K562 (cell line): ENCODE measurements around the gene ITGB5. TPM values are rescaled to one million over a fixed set of nuclear protein-coding genes. Genes with fewer than 3 reads are reported as not detected.
A peak's percentile ranks its signal among the peaks of the same experiment; 100 is the strongest.

ENCODE experiments used
- ATAC-seq: fragments of 200-7000 bp; cut with Tn5 transposase; 3 replicates; pipeline ENCODE4 v1.9.1; 2020; ENCODE audit warnings: moderate library complexity
- BruUV-seq: library from RNA; stranded (reverse); fragments of 400-500 nt; replicated peaks from 2 replicates; lab custom pipeline; 2021; lab: Mats Ljungman, UMichigan
- CTCF ChIA-PET: fragments of 300-600 bp; formaldehyde crosslinking; extraction: SDS; loops from one replicate; lab custom pipeline; 2021; ENCODE audit warnings: low intra/inter-chr PET ratio; lab: Yijun Ruan, JAX
- POLR2A ChIA-PET: fragments of 300-600, 350-650 bp; sonication (Branson Sonifier 250); formaldehyde crosslinking; extraction: SDS; loops from one replicate; lab custom pipeline; 2021; ENCODE audit warnings: antibody characterized with exemption, inconsistent platforms; lab: Yijun Ruan, JAX
- DNase-seq, 4 experiments: peaks; one replicate each; pipeline versions ENCODE4 v3.0.0 to v3.0.0-alpha.2; 2011 to 2018; ENCODE audit warnings: low spot score in 3 of 4, mixed read lengths in 3 of 4; ENCODE audit errors: extremely low read depth in 1 of 4
- FAIRE-seq: peaks from 2 replicates; lab custom pipeline; 2011; peaks lifted over from hg19 to GRCh38; lab: Jason Lieb, UNC
- H2AFZ ChIP-seq: 2 replicates; pipeline ENCODE4 v1.6.0; 2011; ENCODE audit warnings: low read depth, low read length, control low read depth, inconsistent platforms
- H3K27ac ChIP-seq: fragments of 200-600 bp; 3 replicates; pipeline ENCODE4 v1.8.0; 2011; ENCODE audit warnings: low read depth, mild to moderate bottlenecking, control low read depth, inconsistent platforms, low read length, moderate library complexity, mixed read lengths; ENCODE audit errors: extremely low read depth
- H3K27me3 ChIP-seq, 2 experiments: fragments of 300-600 bp in 1 of 2; 2 replicates in 1 of 2; 3 replicates in 1 of 2; pipeline versions ENCODE4 v1.6.0 to v1.8.0; 2011; ENCODE audit warnings: inconsistent platforms in 2 of 2, low read length in 2 of 2, mild to moderate bottlenecking in 1 of 2, mixed read lengths in 1 of 2, moderate library complexity in 1 of 2; ENCODE audit not compliant: control insufficient read depth in 2 of 2, insufficient read depth in 2 of 2
- H3K36me3 ChIP-seq: fragments of 300-600 bp; 3 replicates; pipeline ENCODE4 v1.8.0; 2011; ENCODE audit warnings: mild to moderate bottlenecking, low read length, inconsistent platforms; ENCODE audit not compliant: control insufficient read depth, insufficient read depth
- H3K4me1 ChIP-seq, 2 experiments: fragments of 200-600 bp in 1 of 2; replicated peaks in 1 of 2; 2 replicates in 1 of 2; 3 replicates in 1 of 2; pipeline versions ENCODE4 v1.5.1 to v1.8.0; 2011; ENCODE audit warnings: inconsistent platforms in 2 of 2, low read length in 2 of 2, mild to moderate bottlenecking in 1 of 2, mixed read lengths in 1 of 2, moderate library complexity in 1 of 2; ENCODE audit not compliant: control insufficient read depth in 2 of 2, insufficient read depth in 2 of 2
- H3K4me2 ChIP-seq: 2 replicates; pipeline ENCODE4 v1.6.1; 2011; ENCODE audit warnings: low read length, control low read depth, inconsistent platforms, mixed read lengths; ENCODE audit not compliant: insufficient read depth
- H3K4me3 ChIP-seq: fragments of 200-600 bp; sonication (generic), shearing (Covaris generic); 2 replicates; pipeline ENCODE4 v1.5.1; 2016; ENCODE audit warnings: control low read depth, inconsistent platforms
- H3K79me2 ChIP-seq: fragments of 200-600 bp; 3 replicates; pipeline ENCODE4 v1.8.0; 2011; ENCODE audit warnings: low read length, inconsistent platforms; ENCODE audit not compliant: control insufficient read depth, insufficient read depth
- H3K9ac ChIP-seq, 2 experiments: 2 replicates each; pipeline versions ENCODE4 v1.6.0 to v1.6.1; 2011; ENCODE audit warnings: low read depth in 2 of 2, low read length in 2 of 2, control low read depth in 1 of 2, inconsistent platforms in 1 of 2, mild to moderate bottlenecking in 1 of 2, mixed read lengths in 1 of 2; ENCODE audit not compliant: insufficient read depth in 1 of 2
- H3K9me1 ChIP-seq: one replicate; pipeline ENCODE4 v1.6.0; 2011; ENCODE audit warnings: inconsistent platforms, mild to moderate bottlenecking, low read length, moderate library complexity; ENCODE audit not compliant: control insufficient read depth, insufficient read depth
- H3K9me3 ChIP-seq: replicated peaks from 2 replicates; pipeline ENCODE4 v1.5.1; 2011; ENCODE audit warnings: low read depth, low read length, inconsistent platforms; ENCODE audit not compliant: control insufficient read depth, insufficient read depth
- H4K20me1 ChIP-seq: replicated peaks from 2 replicates; pipeline ENCODE4 v1.6.1; 2011; ENCODE audit warnings: low read length, inconsistent platforms, mixed read lengths; ENCODE audit not compliant: control insufficient read depth, insufficient read depth
- MBD2 ChIP-seq: sonication (generic); IDR thresholded peaks from 2 replicates; pipeline ENCODE4 v1.6.1; 2016; ENCODE audit warnings: low read depth, borderline replicate concordance
- ZNF121 ChIP-seq: sonication (generic); formaldehyde crosslinking; conservative IDR thresholded peaks from 2 replicates; pipeline ENCODE4 v1.8.0; 2022; ENCODE audit warnings: missing genetic modification reagents
- ZNF263 ChIP-seq: sonication (generic); formaldehyde crosslinking; IDR thresholded peaks from 2 replicates; pipeline ENCODE4 v1.8.0; 2022; ENCODE audit warnings: mild to moderate bottlenecking, missing genetic modification reagents, borderline replicate concordance
- WGBS: fragments of 100-300 bp; shearing (Covaris generic); methylation state at CpG from one replicate; pipeline ENCODE4 v1.1.6; 2016; ENCODE audit warnings: low coverage, mixed read lengths; ENCODE audit not compliant: insufficient coverage; ENCODE audit errors: missing lambda C conversion rate; 5-methylcytosine and 5-hydroxymethylcytosine counted together
- in situ Hi-C: fragments of 300-500 bp; cut with MboI; formaldehyde crosslinking; loops from 4 replicates; pipeline ENCODE4 v1.15.0; 2018; ENCODE audit warnings: inconsistent platforms, mixed read lengths
- intact Hi-C: fragments of 100-400 bp; cut with micrococcal nuclease; formaldehyde crosslinking; loops from 2 replicates; pipeline ENCODE4 v1.14.2; 2022
- polyA plus RNA-seq, 8 experiments: library from polyadenylated mRNA; depleted of rRNA in 4 of 8; stranded (reverse) in 5 of 8; unstranded in 3 of 8; fragments of >200 nt; fragmentation: Nextera tagmentation in 2 of 8; fragmentation: Illumina TruSeq in 1 of 8; extraction: Ambion mirVana in 2 of 8; extraction: Trizol in 1 of 8; gene quantifications; 2 replicates each; pipeline versions ENCODE4 v1.2.1 to v1.2.3, GENCODE V29; 2011 to 2014; ENCODE audit warnings: inconsistent platforms in 1 of 8, missing spikeins in 1 of 8
- total RNA-seq, 7 experiments: library from RNA; depleted of rRNA in 6 of 7; stranded (reverse); fragments of >200 nt in 6 of 7; fragmentation: Illumina TruSeq in 2 of 7; extraction: Trizol in 2 of 7; gene quantifications; 2 replicates each; pipeline versions ENCODE4 v1.2.1 to v1.2.3, GENCODE V29; 2011 to 2021; ENCODE audit warnings: low replicate concordance in 1 of 7

Gene ITGB5
- total and polyA plus RNA-seq, 9 of the 15 experiments (the other 6 are each of a cell fraction or from before 2014, with no cell fraction given) = 1.7 to 46.8 (median 9.9) TPM

- no peak for TF ChIP-seq ZNF263 (CRISPR knock-in tag)
- TF ChIP-seq, all 486 proteins: peak for 0
- H3K27ac ChIP-seq = no peak overlapping the region
- H3K9ac ChIP-seq = peak overlapping the region; percentile 83 to 97; a peak in 1 of 4 replicates
- intact Hi-C loops = no loop called here
- peaks cover 4 to 8% of the 10 kb centered on the region in 2 experiments; a peak in 4 of 5 replicates for H3K4me1 ChIP-seq
- H3K4me2 ChIP-seq = peak overlapping the region; percentile 100
- 96% methylated on average over 3 of the region's 4 CpGs for WGBS
- no peak for ATAC-seq
- no peak overlapping the region for H2AFZ ChIP-seq
- in situ Hi-C loops = no loop called here
- H4K20me1 ChIP-seq = no peaks in the 10 kb centered on the region
- DNase-seq = no peak
- no peaks in the 10 kb centered on the region for H3K9me3 ChIP-seq
- H3K79me2 ChIP-seq = peaks cover 46% of the 10 kb centered on the region
- ChIA-PET POLR2A (interaction anchor here (0.9 to 1.3 kb wide), 3 partner anchors 10 to 12 kb away, joined by 3 to 7 read pairs (median 4); no protein-coding TSS in a partner anchor), CTCF (no interaction called here)
- no peak for FAIRE-seq
- H3K4me3 ChIP-seq = peak overlapping the region; percentile 82; the same call in 1 of the 2 replicates
- no peaks in the 10 kb centered on the region for H3K27me3 ChIP-seq
- peaks cover 39% of the 10 kb centered on the region; the same call in 2 of the 3 replicates for H3K36me3 ChIP-seq
- BruUV-seq = no TSS peak
- no peaks in the 10 kb centered on the region for H3K9me1 ChIP-seq
Observed at GRCh38 chr3:124731760-124732159, 155.4 kb downstream of the ITGB5 start.

- CTCF ChIA-PET = no interaction called here
- ATAC-seq (peak; percentile 60; the same call in 2 of the 3 replicates), FAIRE-seq (no peak), DNase-seq (peak in 1 of 4 experiments; percentile 20)
- WGBS = under 1% methylated on average over 13 of the region's 13 CpGs
- Histone ChIP-seq H2AFZ (no peak overlapping the region), H4K20me1 (no peaks in the 10 kb centered on the region), H3K79me2 (peaks cover 46% of the 10 kb centered on the region), H3K4me2 (peak overlapping the region; percentile 100), H3K27me3 (no peaks in the 10 kb centered on the region), H3K36me3 (peaks cover 31% of the 10 kb centered on the region; the same call in 2 of the 3 replicates), H3K9me3 (no peaks in the 10 kb centered on the region), H3K9ac (peak overlapping the region; percentile 97 to 98), H3K4me3 (peak overlapping the region; percentile 82), H3K4me1 (peaks cover 4 to 8% of the 10 kb centered on the region in 2 experiments; a peak in 4 of 5 replicates), H3K27ac (peak overlapping the region; percentile 95), H3K9me1 (no peaks in the 10 kb centered on the region)
- BruUV-seq = no TSS peak
- intact Hi-C loops (no loop called here), in situ Hi-C loops (no loop called here)
- POLR2A ChIA-PET = interaction anchor here (0.6 to 1.3 kb wide), 3 partner anchors 10 to 173 kb away, joined by 3 to 7 read pairs (median 3); no protein-coding TSS in a partner anchor
- peak; percentile 65 for TF ChIP-seq ZNF121 (CRISPR knock-in tag)
- no peak for TF ChIP-seq MBD2
Observed at GRCh38 chr3:124730941-124731297, 156.2 kb downstream of the ITGB5 start.
